Activated T-helper 1 cell treated with anti-CD3 and anti-CD28 coated beads, Interleukin-12 subunit alpha, Interleukin-12 subunit beta, Interleukin-2, Interleukin-4 antibody, amounts not matched to agents 30 ng/mL and 10 ng/mL and 1 ng/mL, durations not matched to agents 14 hours and 24 hours and 36 hours (primary cell): ENCODE results near the gene SNX19. TPM values are rescaled to one million over a fixed set of nuclear protein-coding genes. Genes with fewer than 3 reads are reported as not detected.

Source experiments
- DNase-seq: peaks from one replicate; pipeline ENCODE4 v3.0.0; 2021; ENCODE audit warnings: low spot score
- H3K27ac Mint-ChIP-seq: one replicate; pipeline ENCODE4 v1.8.0; 2021; ENCODE audit warnings: mild to moderate bottlenecking, mixed read lengths
- H3K27me3 Mint-ChIP-seq: one replicate; pipeline ENCODE4 v1.8.0; 2022; ENCODE audit warnings: mild to moderate bottlenecking, moderate library complexity, mixed read lengths; ENCODE audit not compliant: insufficient read depth
- H3K36me3 Mint-ChIP-seq: one replicate; pipeline ENCODE4 v1.8.0; 2021; ENCODE audit warnings: low read depth, mixed read lengths
- H3K4me1 Mint-ChIP-seq: one replicate; pipeline ENCODE4 v1.8.0; 2021; ENCODE audit warnings: low read depth, mixed read lengths
- H3K4me3 Mint-ChIP-seq: one replicate; pipeline ENCODE4 v1.8.0; 2021; ENCODE audit warnings: mild to moderate bottlenecking, moderate library complexity, mixed read lengths
- H3K9me3 Mint-ChIP-seq: one replicate; pipeline ENCODE4 v1.8.0; 2021; ENCODE audit warnings: mixed read lengths
- intact Hi-C: fragments of 100-400 bp; cut with micrococcal nuclease; formaldehyde crosslinking; loops from one replicate; pipeline ENCODE4 v1.15.1; 2024
- total RNA-seq: library from RNA; stranded (reverse); gene quantifications from 2 replicates; pipeline ENCODE4 v1.2.3, GENCODE V29; 2022

The SNX19 gene
- total RNA-seq, 1 donor from 2014 or later = 58.5 TPM

DNA sequence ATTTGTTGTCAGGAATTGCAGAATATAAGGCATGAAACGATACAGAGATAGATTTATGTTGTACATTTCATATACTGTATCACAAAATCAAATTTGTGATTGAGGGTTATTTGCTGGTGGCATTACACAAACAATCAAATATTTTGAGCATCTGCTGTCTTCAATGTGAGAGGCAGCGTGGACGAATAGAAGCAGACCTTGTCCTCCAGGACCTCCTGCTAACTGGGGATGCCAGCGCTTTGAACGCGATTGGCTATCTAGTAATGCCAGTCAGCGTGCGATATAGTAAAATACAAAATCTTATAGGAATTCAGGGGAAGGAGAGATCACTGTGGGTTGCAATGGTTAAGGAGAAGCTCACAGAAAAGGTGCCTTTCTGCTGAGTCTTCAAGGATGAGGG is 631 bp upstream of the SNX19 start:
- peak overlapping the region; percentile 87 for H3K4me3 Mint-ChIP-seq
- peaks cover 21% of the 10 kb centered on the region for H3K36me3 Mint-ChIP-seq
- intact Hi-C loops = loop anchor here (1.0 to 10.0 kb wide), 9 partner anchors 23 to 1638 kb away; partner anchors contain the start of genes APLP2, NFRKB and ZBTB44
- peaks cover 11% of the 10 kb centered on the region for H3K27me3 Mint-ChIP-seq
- DNase-seq = no peak
- peak overlapping the region; percentile 51 for H3K27ac Mint-ChIP-seq
- no peaks in the 10 kb centered on the region for H3K9me3 Mint-ChIP-seq
- peaks cover 29% of the 10 kb centered on the region for H3K4me1 Mint-ChIP-seq

DNA sequence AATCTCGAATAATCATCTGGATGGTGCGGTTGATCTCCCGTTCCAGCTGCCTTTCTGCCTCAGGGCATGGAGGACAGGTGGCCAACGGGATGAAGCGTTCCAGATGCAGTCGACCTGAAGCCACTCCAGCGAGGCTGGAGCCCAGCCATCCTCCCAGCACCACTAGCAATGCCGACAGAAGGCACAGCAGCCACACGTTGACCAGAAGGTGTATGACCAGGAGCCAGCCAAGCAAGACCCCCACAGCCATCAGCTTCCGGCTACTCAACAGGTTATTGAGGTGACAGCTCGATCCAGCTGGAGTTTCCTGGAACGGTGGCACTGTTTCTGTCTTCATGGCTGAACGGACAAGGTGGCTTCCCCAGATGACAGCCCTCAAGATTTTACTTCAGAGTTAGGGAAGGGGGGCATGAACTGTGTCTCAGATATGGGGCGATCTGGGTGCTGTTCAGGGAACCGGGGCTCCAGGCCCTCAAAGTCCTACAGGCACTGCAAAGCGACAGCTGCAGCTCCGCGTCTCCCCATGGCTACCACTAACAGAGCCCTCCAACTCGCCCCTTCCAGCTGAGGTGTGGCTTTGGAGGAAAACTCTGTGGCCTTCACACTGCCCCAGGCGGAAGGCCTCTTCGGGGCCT is 559 bp downstream of the SNX19 start:
- H3K9me3 Mint-ChIP-seq = no peaks in the 10 kb centered on the region
- intact Hi-C loops = loop anchor here (1.0 to 10.0 kb wide), 9 partner anchors 21 to 1637 kb away; partner anchors contain the start of genes APLP2, NFRKB and ZBTB44
- peak overlapping the region; percentile 63 for H3K27ac Mint-ChIP-seq
- peaks cover 23% of the 10 kb centered on the region for H3K36me3 Mint-ChIP-seq
- H3K4me1 Mint-ChIP-seq = peaks cover 33% of the 10 kb centered on the region
- peak overlapping the region; percentile 87 for H3K4me3 Mint-ChIP-seq
- peaks cover 6% of the 10 kb centered on the region for H3K27me3 Mint-ChIP-seq
- DNase-seq = no peak

DNA sequence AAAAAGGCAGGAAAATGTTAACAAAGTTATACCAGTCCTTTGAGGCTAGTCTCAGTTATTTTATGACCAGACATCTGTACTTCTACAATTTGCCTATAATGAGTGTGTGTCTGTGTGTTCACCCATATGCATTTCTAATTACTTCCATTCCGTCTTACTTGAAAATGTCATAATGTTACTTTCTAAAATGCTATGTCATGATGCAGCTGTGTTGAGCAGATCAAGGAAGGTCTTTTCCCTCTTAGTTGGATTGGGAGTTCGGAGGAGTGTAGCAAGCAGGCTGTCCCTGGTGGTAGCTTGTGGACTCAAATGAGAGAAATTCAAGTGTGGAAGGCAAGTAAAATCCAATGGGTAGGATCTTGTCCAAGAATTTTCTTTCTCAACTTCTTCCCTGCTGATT is 3.0 kb downstream of the SNX19 start:
- peaks cover 33% of the 10 kb centered on the region for H3K4me1 Mint-ChIP-seq
- H3K27ac Mint-ChIP-seq = no peak overlapping the region
- no peak for DNase-seq
- peak overlapping the region; percentile 24 for H3K4me3 Mint-ChIP-seq
- H3K9me3 Mint-ChIP-seq = no peaks in the 10 kb centered on the region
- peaks cover 42% of the 10 kb centered on the region for H3K36me3 Mint-ChIP-seq
- H3K27me3 Mint-ChIP-seq = peaks cover under 1% of the 10 kb centered on the region
- intact Hi-C loops = loop anchor here (10.0 kb wide), 1 partner anchor 278 kb away; no protein-coding TSS in a partner anchor

DNA sequence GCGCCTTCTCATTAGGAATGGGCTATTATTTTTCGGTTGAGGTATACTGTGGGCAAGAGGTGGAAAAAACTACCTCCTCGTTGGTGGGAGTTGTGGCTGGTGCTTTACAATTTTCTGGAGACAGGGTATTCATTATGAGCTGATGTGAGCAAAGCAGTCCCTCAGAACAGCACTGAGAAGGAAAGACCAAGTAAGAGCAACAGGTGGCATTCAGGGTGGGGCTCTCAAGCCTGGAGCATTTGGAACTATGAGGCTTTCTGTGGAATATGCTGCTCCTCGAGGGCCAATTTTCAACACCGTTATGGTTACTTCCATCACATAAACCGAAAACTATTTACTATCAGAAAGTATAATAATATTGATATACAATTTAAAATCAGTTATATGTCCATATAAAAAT is 3.7 kb downstream of the SNX19 start:
- intact Hi-C loops = loop anchor here (10.0 kb wide), 1 partner anchor 278 kb away; no protein-coding TSS in a partner anchor
- H3K4me1 Mint-ChIP-seq = peaks cover 33% of the 10 kb centered on the region
- H3K4me3 Mint-ChIP-seq = no peak overlapping the region
- H3K27me3 Mint-ChIP-seq = no peaks in the 10 kb centered on the region
- no peaks in the 10 kb centered on the region for H3K9me3 Mint-ChIP-seq
- H3K36me3 Mint-ChIP-seq = peaks cover 44% of the 10 kb centered on the region
- DNase-seq = no peak
- no peak overlapping the region for H3K27ac Mint-ChIP-seq

DNA sequence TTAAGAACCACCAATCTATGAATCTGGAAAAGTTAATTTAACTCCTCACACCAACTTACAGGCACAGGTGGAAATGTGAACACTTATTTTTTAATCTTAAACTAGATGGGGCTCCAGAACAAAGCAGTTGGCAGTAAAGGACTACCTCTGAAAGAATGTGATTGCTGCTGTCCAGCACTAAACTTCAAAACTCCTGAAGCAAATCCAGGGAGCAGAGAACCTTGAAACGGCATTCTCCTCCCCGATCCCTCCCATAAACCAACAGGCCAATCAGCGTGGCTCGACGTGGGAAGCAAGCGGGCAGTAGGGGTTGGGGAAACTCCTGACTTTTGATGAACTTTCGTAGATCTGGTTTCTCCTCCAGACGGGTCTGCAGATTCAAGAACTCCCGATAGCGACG is 5.0 kb downstream of the SNX19 start:
- intact Hi-C loops = loop anchor here (10.0 kb wide), 1 partner anchor 277 kb away; no protein-coding TSS in a partner anchor
- no peaks in the 10 kb centered on the region for H3K9me3 Mint-ChIP-seq

DNA sequence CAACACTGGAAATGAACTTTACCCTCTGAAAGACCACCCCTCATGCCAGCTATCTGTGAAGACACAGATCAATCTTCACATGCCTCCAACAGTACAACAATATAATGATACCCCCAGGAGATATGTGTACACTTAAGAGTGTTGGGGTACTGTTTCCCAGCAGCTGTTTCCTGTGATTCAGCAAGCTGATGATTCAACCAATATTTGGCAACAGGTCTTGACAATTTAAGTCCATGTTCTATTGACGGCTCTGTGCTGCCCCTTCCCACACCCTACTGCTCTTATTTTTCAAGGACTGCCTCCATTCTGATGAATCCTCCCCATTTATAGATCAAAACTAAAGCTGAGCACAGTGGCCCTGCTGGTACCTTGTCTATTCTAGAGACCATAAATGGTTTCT is 6.6 kb downstream of the SNX19 start:
- H3K4me1 Mint-ChIP-seq = peaks cover 23% of the 10 kb centered on the region
- H3K27me3 Mint-ChIP-seq = no peaks in the 10 kb centered on the region
- no peak overlapping the region for H3K4me3 Mint-ChIP-seq
- no peak for DNase-seq
- intact Hi-C loops = loop anchor here (10.0 kb wide), 1 partner anchor 275 kb away; no protein-coding TSS in a partner anchor
- H3K36me3 Mint-ChIP-seq = peaks cover 57% of the 10 kb centered on the region
- no peak overlapping the region for H3K27ac Mint-ChIP-seq
- H3K9me3 Mint-ChIP-seq = no peaks in the 10 kb centered on the region

More for the DNA sequence above, 5.0 kb downstream of the SNX19 start:
- Mint-ChIP-seq H3K4me3 (no peak overlapping the region), H3K27me3 (no peaks in the 10 kb centered on the region), H3K4me1 (peaks cover 23% of the 10 kb centered on the region), H3K27ac (no peak overlapping the region), H3K36me3 (peaks cover 52% of the 10 kb centered on the region)
- no peak for DNase-seq

DNA sequence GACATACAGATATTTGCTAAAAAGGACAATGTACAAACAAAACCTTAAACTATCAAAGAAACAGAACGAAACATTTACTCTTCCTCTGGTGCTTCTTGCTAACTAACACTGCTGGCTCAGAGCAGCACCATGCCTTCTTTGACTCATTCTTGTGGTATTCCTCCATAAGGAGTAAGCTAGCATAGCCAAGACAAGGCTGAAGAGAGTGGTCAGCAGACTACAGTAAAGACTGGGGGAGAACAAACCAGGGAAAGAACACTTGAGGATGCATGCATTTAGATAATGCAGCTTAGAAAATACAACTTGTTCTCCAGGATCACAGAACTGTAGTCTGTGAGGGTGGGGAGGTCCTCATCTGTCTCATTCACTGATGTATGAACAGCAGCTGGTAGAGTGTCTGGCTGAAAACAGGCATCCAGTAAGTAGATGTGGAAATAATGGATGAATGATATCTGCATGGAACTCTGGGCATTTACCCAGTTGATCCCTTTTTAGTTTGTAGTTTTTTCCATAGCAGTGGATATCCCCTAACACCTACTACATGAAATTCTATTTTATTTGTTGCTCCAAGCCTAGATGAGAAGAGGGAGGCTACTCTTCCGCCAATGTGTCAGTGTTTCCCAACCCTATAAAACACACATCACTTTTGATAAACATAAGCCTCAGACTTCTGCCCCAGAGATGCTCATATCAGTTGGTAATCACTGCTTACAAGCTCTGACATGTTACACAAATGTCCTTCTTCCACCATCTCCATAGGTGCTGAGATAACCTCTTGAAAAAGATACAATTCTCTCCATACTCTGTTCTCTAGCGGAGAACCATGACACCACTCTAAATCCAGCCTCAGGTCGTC is 7.3 kb downstream of the SNX19 start:
- no peaks in the 10 kb centered on the region for H3K9me3 Mint-ChIP-seq
- H3K4me3 Mint-ChIP-seq = no peak overlapping the region
- intact Hi-C loops = no loop called here
- no peaks in the 10 kb centered on the region for H3K27me3 Mint-ChIP-seq
- H3K27ac Mint-ChIP-seq = no peak overlapping the region
- peaks cover 19% of the 10 kb centered on the region for H3K4me1 Mint-ChIP-seq
- H3K36me3 Mint-ChIP-seq = peaks cover 58% of the 10 kb centered on the region
- DNase-seq = no peak

DNA sequence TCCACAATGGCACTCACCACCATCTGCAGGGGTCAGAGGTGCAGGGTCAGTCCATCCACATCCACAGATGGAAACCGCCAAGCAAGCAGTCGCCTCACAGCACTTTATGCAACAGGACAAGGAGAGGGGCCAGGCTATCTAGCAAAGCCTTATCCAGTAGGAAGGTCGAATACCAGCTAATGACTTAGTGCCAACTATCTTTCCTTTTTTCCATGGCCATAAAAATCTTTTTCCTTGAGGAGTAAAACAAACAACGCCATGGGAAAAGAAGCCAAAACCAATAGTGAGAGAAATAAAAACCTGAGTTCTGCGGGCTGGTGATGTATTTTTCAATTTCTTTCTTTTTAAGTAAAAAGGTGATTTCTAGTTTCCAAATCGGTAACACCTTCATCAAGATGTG is 8.2 kb downstream of the SNX19 start:
- intact Hi-C loops = no loop called here
- Mint-ChIP-seq H3K4me3 (no peak overlapping the region), H3K27ac (no peak overlapping the region), H3K4me1 (peaks cover 13% of the 10 kb centered on the region), H3K27me3 (no peaks in the 10 kb centered on the region), H3K36me3 (peaks cover 53% of the 10 kb centered on the region), H3K9me3 (no peaks in the 10 kb centered on the region)
- no peak for DNase-seq

DNA sequence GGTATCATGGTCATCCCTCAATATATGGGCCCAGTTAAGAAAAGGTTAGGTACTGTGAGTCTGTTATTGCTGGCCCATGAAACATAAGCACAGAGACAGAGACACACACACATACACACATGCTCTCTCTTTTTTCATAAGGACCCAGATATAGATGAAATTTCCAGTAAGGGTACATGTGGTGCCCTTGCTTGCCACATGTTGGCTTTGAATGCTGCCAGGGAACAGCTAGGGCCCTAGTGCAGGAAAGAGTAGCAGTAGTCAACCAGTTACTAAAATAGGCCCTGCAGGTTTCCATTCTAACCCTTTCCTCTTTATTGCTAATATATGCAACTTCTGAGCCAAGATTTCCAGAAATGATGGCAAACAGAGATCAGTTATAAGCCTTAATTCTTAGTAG is 9.1 kb downstream of the SNX19 start:
- Mint-ChIP-seq H3K27me3 (no peaks in the 10 kb centered on the region), H3K27ac (no peak overlapping the region), H3K9me3 (no peaks in the 10 kb centered on the region), H3K36me3 (peaks cover 57% of the 10 kb centered on the region), H3K4me3 (no peak overlapping the region), H3K4me1 (peaks cover 7% of the 10 kb centered on the region)
- no peak for DNase-seq
- intact Hi-C loops = no loop called here

DNA sequence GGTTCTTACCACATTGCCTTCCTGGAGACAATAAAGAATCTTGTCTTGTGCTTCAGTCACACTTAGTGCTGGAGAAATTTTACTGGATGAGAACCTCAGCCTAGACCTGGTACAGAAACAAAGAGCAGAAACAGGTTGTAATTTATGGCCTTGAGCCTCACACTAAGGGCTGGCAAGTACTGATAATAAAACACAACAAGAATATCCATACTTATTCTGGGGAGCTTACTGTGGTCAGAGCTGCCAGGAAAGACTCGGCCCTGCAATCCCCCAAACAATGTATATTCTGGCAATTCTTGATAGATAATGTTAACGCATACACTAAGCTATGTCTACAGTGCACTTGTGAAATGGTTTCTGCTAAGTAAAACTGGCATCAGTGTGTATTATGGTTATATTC is 9.7 kb downstream of the SNX19 start:
- Mint-ChIP-seq H3K4me1 (peaks cover 1% of the 10 kb centered on the region), H3K4me3 (no peak overlapping the region), H3K27ac (no peak overlapping the region), H3K36me3 (peaks cover 53% of the 10 kb centered on the region), H3K9me3 (no peaks in the 10 kb centered on the region), H3K27me3 (no peaks in the 10 kb centered on the region)
- no peak for DNase-seq
- intact Hi-C loops = no loop called here

DNA sequence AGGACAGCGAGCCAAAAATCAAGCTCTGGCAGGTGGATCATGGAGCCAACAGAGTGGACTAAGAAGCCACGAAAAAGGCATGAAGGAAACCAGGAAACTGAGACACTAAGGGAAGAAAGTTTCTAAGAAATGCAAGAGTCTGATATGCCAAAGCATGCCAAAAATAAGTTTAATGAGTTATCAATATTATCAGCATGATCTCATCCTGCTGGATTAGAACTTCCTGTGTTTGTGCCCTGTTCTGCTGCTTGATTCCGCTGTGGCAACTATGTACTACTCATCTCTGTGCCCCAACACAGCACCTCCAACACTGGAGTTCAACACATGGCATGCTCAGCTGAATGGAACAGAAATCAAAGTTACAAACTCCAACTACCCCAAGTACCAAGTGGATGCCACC is 10.8 kb downstream of the SNX19 start:
- no peak overlapping the region for H3K27ac Mint-ChIP-seq
- no peaks in the 10 kb centered on the region for H3K9me3 Mint-ChIP-seq
- H3K4me1 Mint-ChIP-seq = no peaks in the 10 kb centered on the region
- H3K27me3 Mint-ChIP-seq = no peaks in the 10 kb centered on the region
- intact Hi-C loops = no loop called here
- H3K36me3 Mint-ChIP-seq = peaks cover 59% of the 10 kb centered on the region
- no peak for DNase-seq
- no peak overlapping the region for H3K4me3 Mint-ChIP-seq

DNA sequence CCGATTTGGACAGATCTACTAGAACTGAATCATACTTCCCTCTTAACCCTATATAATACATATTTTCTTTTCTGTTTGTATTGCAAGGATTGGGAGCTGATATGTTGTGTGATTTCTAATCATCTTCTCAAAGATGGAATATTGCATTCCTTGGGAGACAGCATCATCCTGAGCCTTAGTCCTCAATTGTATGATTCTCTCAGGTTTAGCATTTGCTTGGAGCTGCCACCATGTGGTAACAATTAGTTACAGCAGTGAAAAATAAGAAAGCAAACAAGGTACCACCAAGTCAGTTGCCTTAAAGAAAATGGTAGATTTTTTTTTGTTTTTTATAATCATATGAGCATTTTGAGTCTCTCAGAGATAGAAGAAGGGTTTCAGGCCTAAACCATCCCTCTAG is 11.9 kb downstream of the SNX19 start:
- H3K4me3 Mint-ChIP-seq = no peak overlapping the region
- H3K27me3 Mint-ChIP-seq = no peaks in the 10 kb centered on the region
- H3K36me3 Mint-ChIP-seq = peaks cover 52% of the 10 kb centered on the region
- no peaks in the 10 kb centered on the region for H3K4me1 Mint-ChIP-seq
- no peaks in the 10 kb centered on the region for H3K9me3 Mint-ChIP-seq
- DNase-seq = no peak
- H3K27ac Mint-ChIP-seq = no peak overlapping the region
- intact Hi-C loops = no loop called here

DNA sequence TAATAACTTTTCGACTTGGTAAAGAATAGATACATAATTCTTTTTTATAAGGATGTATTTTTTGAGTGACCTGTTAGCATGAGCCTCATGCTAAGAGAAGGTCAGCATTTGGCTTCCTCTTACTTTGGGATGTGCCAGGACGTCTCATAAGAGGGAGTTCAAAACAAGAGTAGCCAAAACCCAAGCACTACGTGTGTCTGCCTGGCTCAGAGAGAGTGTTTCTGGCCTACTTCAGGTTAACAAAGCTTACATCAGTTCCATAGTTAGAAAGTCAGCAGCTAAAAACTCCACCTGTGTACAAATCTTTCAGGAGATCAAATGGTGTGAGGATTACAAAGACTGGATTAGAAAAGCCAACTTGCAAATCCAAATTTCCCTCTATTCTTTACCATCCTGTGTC is 13.9 kb downstream of the SNX19 start:
- no peaks in the 10 kb centered on the region for H3K9me3 Mint-ChIP-seq
- no peaks in the 10 kb centered on the region for H3K4me1 Mint-ChIP-seq
- intact Hi-C loops = no loop called here
- no peak overlapping the region for H3K4me3 Mint-ChIP-seq
- H3K27me3 Mint-ChIP-seq = no peaks in the 10 kb centered on the region
- H3K27ac Mint-ChIP-seq = no peak overlapping the region
- DNase-seq = no peak
- H3K36me3 Mint-ChIP-seq = peaks cover 52% of the 10 kb centered on the region
